ENCODE measurements around the gene WFDC1. TPM values are rescaled to one million over a fixed set of nuclear protein-coding genes. Genes with fewer than 3 reads are reported as not detected.

The WFDC1 gene
- polyA plus RNA-seq, 1 of the 3 experiments (the other 2 are of a cell fraction): 0.03 TPM

DNA sequence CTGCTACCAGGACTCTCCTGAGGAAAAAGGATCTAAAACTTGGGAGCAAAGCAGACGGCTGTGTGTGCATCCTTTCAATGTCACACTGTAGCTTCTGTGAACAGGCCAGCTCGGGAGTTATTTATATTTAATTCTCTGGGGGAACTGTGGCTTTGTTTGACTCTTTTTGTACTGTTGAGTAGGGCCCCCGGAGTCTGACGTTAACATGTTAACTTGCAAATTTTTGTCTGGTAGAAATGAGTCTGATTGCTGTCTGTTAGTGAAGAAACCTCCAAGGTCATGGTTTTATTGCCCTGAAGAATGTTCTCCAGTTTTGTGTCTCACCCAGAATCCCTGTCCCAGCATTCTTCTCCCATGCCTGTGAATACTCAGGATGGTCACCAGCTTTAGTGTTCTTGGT, 40.6 kb upstream of the WFDC1 start:
- H3K27me3 ChIP-seq (ENCODE audit: insufficient read depth): peaks cover 28% of the 10 kb centered on the region; the same call in 1 of the 2 replicates
- H3K4me3 ChIP-seq (ENCODE audit: low read depth in 2 of 2, low read length in 1 of 2): no peak overlapping the region
- H3K9ac ChIP-seq: no peak overlapping the region
- ChIA-PET POLR2A (no interaction called here), CTCF (no interaction called here)
- WGBS (ENCODE audit: low lambda C conversion rate): 38% methylated on average over 4 of the region's 4 CpGs
- H3K9me2 ChIP-seq: no peaks in the 10 kb centered on the region
- TF ChIP-seq ZBTB33 (IDR thresholded peaks at IDR 0.05; ENCODE audit: borderline replicate concordance, low read depth) (no peak), TEAD4 (IDR thresholded peaks at IDR 0.05; ENCODE audit: borderline replicate concordance, insufficient read depth) (no peak), RFX5 (IDR thresholded peaks at IDR 0.05; ENCODE audit: low read length) (no peak), FOXJ3 (CRISPR knock-in tag; IDR thresholded peaks at IDR 0.05) (no peak), FOSL2 (IDR thresholded peaks at IDR 0.05; ENCODE audit: borderline replicate concordance, low read depth) (no peak), ELF1 (IDR thresholded peaks at IDR 0.05) (no peak), CHD2 (IDR thresholded peaks at IDR 0.05; ENCODE audit: low read length, partially characterized antibody) (no peak), EZH2phosphoT487 (IDR thresholded peaks at IDR 0.05; ENCODE audit: borderline replicate concordance, low read depth) (no peak), YY1 (IDR thresholded peaks at IDR 0.05; ENCODE audit: low read depth) (no peak), TAF1 (IDR thresholded peaks at IDR 0.05; ENCODE audit: borderline replicate concordance, low read depth, low read length) (no peak), RAD21 (IDR thresholded peaks at IDR 0.05; ENCODE audit: low read length) (no peak), SIN3A (IDR thresholded peaks at IDR 0.05; ENCODE audit: borderline replicate concordance, low read depth, low read length) (no peak), JUND (IDR thresholded peaks at IDR 0.05) (no peak), RCOR1 (IDR thresholded peaks at IDR 0.05; ENCODE audit: low read length) (no peak), RXRA (IDR thresholded peaks at IDR 0.05; ENCODE audit: borderline replicate concordance, low read depth) (no peak), NFIC (IDR thresholded peaks at IDR 0.05; ENCODE audit: borderline replicate concordance) (no peak)
- TF ChIP-seq, protein P1, sequence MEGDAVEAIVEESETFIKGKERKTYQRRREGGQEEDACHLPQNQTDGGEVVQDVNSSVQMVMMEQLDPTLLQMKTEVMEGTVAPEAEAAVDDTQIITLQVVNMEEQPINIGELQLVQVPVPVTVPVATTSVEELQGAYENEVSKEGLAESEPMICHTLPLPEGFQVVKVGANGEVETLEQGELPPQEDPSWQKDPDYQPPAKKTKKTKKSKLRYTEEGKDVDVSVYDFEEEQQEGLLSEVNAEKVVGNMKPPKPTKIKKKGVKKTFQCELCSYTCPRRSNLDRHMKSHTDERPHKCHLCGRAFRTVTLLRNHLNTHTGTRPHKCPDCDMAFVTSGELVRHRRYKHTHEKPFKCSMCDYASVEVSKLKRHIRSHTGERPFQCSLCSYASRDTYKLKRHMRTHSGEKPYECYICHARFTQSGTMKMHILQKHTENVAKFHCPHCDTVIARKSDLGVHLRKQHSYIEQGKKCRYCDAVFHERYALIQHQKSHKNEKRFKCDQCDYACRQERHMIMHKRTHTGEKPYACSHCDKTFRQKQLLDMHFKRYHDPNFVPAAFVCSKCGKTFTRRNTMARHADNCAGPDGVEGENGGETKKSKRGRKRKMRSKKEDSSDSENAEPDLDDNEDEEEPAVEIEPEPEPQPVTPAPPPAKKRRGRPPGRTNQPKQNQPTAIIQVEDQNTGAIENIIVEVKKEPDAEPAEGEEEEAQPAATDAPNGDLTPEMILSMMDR (IDR thresholded peaks at IDR 0.05): no peak
- TF ChIP-seq, protein P2, sequence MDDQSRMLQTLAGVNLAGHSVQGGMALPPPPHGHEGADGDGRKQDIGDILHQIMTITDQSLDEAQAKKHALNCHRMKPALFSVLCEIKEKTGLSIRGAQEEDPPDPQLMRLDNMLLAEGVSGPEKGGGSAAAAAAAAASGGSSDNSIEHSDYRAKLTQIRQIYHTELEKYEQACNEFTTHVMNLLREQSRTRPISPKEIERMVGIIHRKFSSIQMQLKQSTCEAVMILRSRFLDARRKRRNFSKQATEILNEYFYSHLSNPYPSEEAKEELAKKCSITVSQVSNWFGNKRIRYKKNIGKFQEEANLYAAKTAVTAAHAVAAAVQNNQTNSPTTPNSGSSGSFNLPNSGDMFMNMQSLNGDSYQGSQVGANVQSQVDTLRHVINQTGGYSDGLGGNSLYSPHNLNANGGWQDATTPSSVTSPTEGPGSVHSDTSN (IDR thresholded peaks at IDR 0.05): no peak
- H3K79me2 ChIP-seq (ENCODE audit: insufficient read depth): no peaks in the 10 kb centered on the region
- no peaks in the 10 kb centered on the region for H3F3A ChIP-seq (replicated peaks; ENCODE audit: insufficient read depth)
- H3K36me3 ChIP-seq (replicated peaks in 1 of 2; ENCODE audit: control insufficient read depth in 1 of 2, insufficient read depth in 2 of 2, low read length in 1 of 2): no peaks in the 10 kb centered on the region
- no peak overlapping the region for H2AFZ ChIP-seq (ENCODE audit: low read depth)
- no peaks in the 10 kb centered on the region for H4K20me1 ChIP-seq (ENCODE audit: insufficient read depth)
- no peak overlapping the region for H3K27ac ChIP-seq (ENCODE audit: low read depth in 2 of 2, low read length in 1 of 2)
- no peak overlapping the region for H3K4me2 ChIP-seq
- DNase-seq: no peak
- H3K4me1 ChIP-seq (ENCODE audit: control insufficient read depth in 1 of 2, insufficient read depth in 2 of 2, low read depth in 1 of 2, low read length in 1 of 2): peaks cover 0 to 6% of the 10 kb centered on the region in 2 experiments; a peak in 1 of 4 replicates
- H3K9me3 ChIP-seq: no peaks in the 10 kb centered on the region
